Measurements from ENCODE around the gene CCL26.

GRCh38 chr7:75815418-75816064 lies 43.5 kb upstream of the CCL26 start:
- TF ChIP-seq MAZ (IDR thresholded peaks at IDR 0.05; ENCODE audit: borderline replicate concordance, low read depth, low read length) (no peak), MAZ (CRISPR knock-in tag; IDR thresholded peaks at IDR 0.05; ENCODE audit: low read depth) (no peak), DMTF1 (CRISPR knock-in tag; IDR thresholded peaks at IDR 0.05) (no peak), SP4 (CRISPR knock-in tag; IDR thresholded peaks at IDR 0.05) (no peak), EZH2 (conservative IDR thresholded peaks at IDR 0.05; ENCODE audit: low read depth, low read length) (no peak), RFX5 (IDR thresholded peaks at IDR 0.05; ENCODE audit: low read depth, low read length) (no peak), IRF2 (CRISPR knock-in tag; IDR thresholded peaks at IDR 0.05) (no peak), SMAD1 (CRISPR knock-in tag; IDR thresholded peaks at IDR 0.05; ENCODE audit: borderline replicate concordance, low read depth) (no peak), ZNF609 (CRISPR knock-in tag; IDR thresholded peaks at IDR 0.05; ENCODE audit: borderline replicate concordance) (no peak), NFRKB (IDR thresholded peaks at IDR 0.05) (no peak), FOXP4 (CRISPR knock-in tag; IDR thresholded peaks at IDR 0.05) (no peak), NRL (CRISPR knock-in tag; IDR thresholded peaks at IDR 0.05; ENCODE audit: borderline replicate concordance) (no peak), THAP8 (CRISPR knock-in tag; IDR thresholded peaks at IDR 0.05; ENCODE audit: borderline replicate concordance) (no peak), CTCF (CRISPR knock-in tag; IDR thresholded peaks at IDR 0.05) (no peak), TBP (CRISPR knock-in tag; IDR thresholded peaks at IDR 0.05) (no peak)

Data from HepG2 (cell line).